OCI-LY7 (cell line): ENCODE measurements around the gene CACNA1I. TPM values are rescaled to one million over a fixed set of nuclear protein-coding genes. Genes with fewer than 3 reads are reported as not detected.

ENCODE experiments used
- BruUV-seq: library from RNA; stranded (reverse); fragments of 400-500 nt; replicated peaks from 2 replicates; lab custom pipeline; 2021; lab: Mats Ljungman, UMichigan
- CTCF ChIA-PET: fragments of 300-600 bp; sonication (Branson Sonifier 250); formaldehyde crosslinking; loops from one replicate; lab custom pipeline; 2022; ENCODE audit warnings: antibody characterized with exemption; ENCODE audit not compliant: unreplicated experiment; lab: Charles Lee
- POLR2A ChIA-PET: fragments of 300-600 bp; sonication (Branson Sonifier 250); formaldehyde crosslinking; loops from one replicate; lab custom pipeline; 2022; ENCODE audit warnings: antibody characterized with exemption; lab: Charles Lee
- DNase-seq: peaks from one replicate; pipeline ENCODE4 v3.0.0-alpha.2; 2015; ENCODE audit warnings: low spot score
- H2AFZ ChIP-seq: fragments of 200-600 bp; sonication (generic), shearing (Covaris generic); 2 replicates; pipeline ENCODE4 v1.6.1; 2014; ENCODE audit warnings: mild to moderate bottlenecking, antibody characterized with exemption, low read length, moderate library complexity
- H3K27ac ChIP-seq: fragments of 200-600 bp; sonication (generic); 2 replicates; pipeline ENCODE4 v1.5.1; 2014; ENCODE audit warnings: mixed run types, low read depth, mild to moderate bottlenecking, moderate library complexity, low read length, inconsistent platforms; ENCODE audit not compliant: poor library complexity, severe bottlenecking
- H3K36me3 ChIP-seq: fragments of 200-600 bp; sonication (generic); 2 replicates; pipeline ENCODE4 v1.6.1; 2014; ENCODE audit warnings: mild to moderate bottlenecking, antibody characterized with exemption, low read length, moderate library complexity, mixed read lengths; ENCODE audit not compliant: insufficient read depth
- H3K4me1 ChIP-seq: fragments of 200-600 bp; sonication (generic); 2 replicates; pipeline ENCODE4 v1.5.1; 2014; ENCODE audit warnings: mild to moderate bottlenecking, low read length; ENCODE audit not compliant: insufficient read depth, poor library complexity, severe bottlenecking
- H3K4me2 ChIP-seq: fragments of 200-600 bp; sonication (generic); 2 replicates; pipeline ENCODE4 v1.6.1; 2014; ENCODE audit warnings: mild to moderate bottlenecking, low read length
- H3K4me3 ChIP-seq: fragments of 200-600 bp; sonication (generic); 2 replicates; pipeline ENCODE4 v1.5.1; 2014; ENCODE audit warnings: mild to moderate bottlenecking, low read depth, low read length; ENCODE audit not compliant: poor library complexity, severe bottlenecking
- H3K79me2 ChIP-seq: fragments of 200-600 bp; sonication (generic); 2 replicates; pipeline ENCODE4 v1.6.1; 2016; ENCODE audit warnings: low read depth, mild to moderate bottlenecking, low read length, moderate library complexity, mixed read lengths; ENCODE audit not compliant: insufficient read depth
- H3K9me2 ChIP-seq: fragments of 200-600 bp; sonication (generic); 2 replicates; pipeline ENCODE4 v1.6.1; 2016; ENCODE audit warnings: mild to moderate bottlenecking, low read length, mixed read lengths; ENCODE audit not compliant: insufficient read depth
- H3K9me3 ChIP-seq: fragments of 200-600 bp; sonication (generic); 2 replicates; pipeline ENCODE4 v1.6.1; 2014; ENCODE audit warnings: mild to moderate bottlenecking, mixed run types, low read length, mixed read lengths
- H4K20me1 ChIP-seq: fragments of 200-600 bp; sonication (generic); 2 replicates; pipeline ENCODE4 v1.6.1; 2014; ENCODE audit warnings: mild to moderate bottlenecking, antibody characterized with exemption, low read length, moderate library complexity, mixed read lengths; ENCODE audit not compliant: insufficient read depth
- EZH2phosphoT487 ChIP-seq: fragments of 200-600 bp; sonication (generic); IDR thresholded peaks from 2 replicates; pipeline ENCODE4 v1.6.1; 2018; ENCODE audit warnings: low read depth, borderline replicate concordance, mild to moderate bottlenecking, mixed run types, antibody characterized with exemption, low read length, moderate library complexity, mixed read lengths
- intact Hi-C: fragments of 100-400 bp; cut with micrococcal nuclease; formaldehyde crosslinking; loops from one replicate; pipeline ENCODE4 v1.10.0; 2022; ENCODE audit not compliant: unreplicated experiment
- total RNA-seq, 2 experiments: library from RNA; depleted of rRNA in 1 of 2; stranded (reverse); fragments of >200 nt in 1 of 2; shearing (Covaris generic) in 1 of 2; gene quantifications; 2 replicates each; pipeline ENCODE4 v1.2.3, GENCODE V29; 2014 to 2022
- TF ChIP-seq, protein P1 (sequence below): fragments of 200-600 bp; sonication (generic); conservative IDR thresholded peaks from 2 replicates; pipeline ENCODE4 v1.5.1; 2014; ENCODE audit warnings: mild to moderate bottlenecking, antibody characterized with exemption, low read length, moderate library complexity, mixed read lengths

CACNA1I gene
- total RNA-seq, 2 experiments from 2014 or later = 0.03 TPM; not detected in 1

GRCh38 chr22:39717099-39717498 is 146.5 kb downstream of the CACNA1I start:
- no peak overlapping the region for H3K4me2 ChIP-seq
- no peaks in the 10 kb centered on the region for H3K36me3 ChIP-seq
- H4K20me1 ChIP-seq = no peaks in the 10 kb centered on the region
- no peaks in the 10 kb centered on the region for H3K9me3 ChIP-seq
- H2AFZ ChIP-seq = no peak overlapping the region
- no peak for TF ChIP-seq EZH2phosphoT487
- TF ChIP-seq, protein P1, sequence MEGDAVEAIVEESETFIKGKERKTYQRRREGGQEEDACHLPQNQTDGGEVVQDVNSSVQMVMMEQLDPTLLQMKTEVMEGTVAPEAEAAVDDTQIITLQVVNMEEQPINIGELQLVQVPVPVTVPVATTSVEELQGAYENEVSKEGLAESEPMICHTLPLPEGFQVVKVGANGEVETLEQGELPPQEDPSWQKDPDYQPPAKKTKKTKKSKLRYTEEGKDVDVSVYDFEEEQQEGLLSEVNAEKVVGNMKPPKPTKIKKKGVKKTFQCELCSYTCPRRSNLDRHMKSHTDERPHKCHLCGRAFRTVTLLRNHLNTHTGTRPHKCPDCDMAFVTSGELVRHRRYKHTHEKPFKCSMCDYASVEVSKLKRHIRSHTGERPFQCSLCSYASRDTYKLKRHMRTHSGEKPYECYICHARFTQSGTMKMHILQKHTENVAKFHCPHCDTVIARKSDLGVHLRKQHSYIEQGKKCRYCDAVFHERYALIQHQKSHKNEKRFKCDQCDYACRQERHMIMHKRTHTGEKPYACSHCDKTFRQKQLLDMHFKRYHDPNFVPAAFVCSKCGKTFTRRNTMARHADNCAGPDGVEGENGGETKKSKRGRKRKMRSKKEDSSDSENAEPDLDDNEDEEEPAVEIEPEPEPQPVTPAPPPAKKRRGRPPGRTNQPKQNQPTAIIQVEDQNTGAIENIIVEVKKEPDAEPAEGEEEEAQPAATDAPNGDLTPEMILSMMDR = no peak
- ChIA-PET CTCF (no interaction called here), POLR2A (no interaction called here)
- H3K4me1 ChIP-seq = no peaks in the 10 kb centered on the region
- intact Hi-C loops = no loop called here
- no peaks in the 10 kb centered on the region for H3K79me2 ChIP-seq
- no peak overlapping the region for H3K4me3 ChIP-seq
- no peaks in the 10 kb centered on the region for H3K9me2 ChIP-seq
- no TSS peak for BruUV-seq
- no peak for DNase-seq
- H3K27ac ChIP-seq = no peak overlapping the region

DNA sequence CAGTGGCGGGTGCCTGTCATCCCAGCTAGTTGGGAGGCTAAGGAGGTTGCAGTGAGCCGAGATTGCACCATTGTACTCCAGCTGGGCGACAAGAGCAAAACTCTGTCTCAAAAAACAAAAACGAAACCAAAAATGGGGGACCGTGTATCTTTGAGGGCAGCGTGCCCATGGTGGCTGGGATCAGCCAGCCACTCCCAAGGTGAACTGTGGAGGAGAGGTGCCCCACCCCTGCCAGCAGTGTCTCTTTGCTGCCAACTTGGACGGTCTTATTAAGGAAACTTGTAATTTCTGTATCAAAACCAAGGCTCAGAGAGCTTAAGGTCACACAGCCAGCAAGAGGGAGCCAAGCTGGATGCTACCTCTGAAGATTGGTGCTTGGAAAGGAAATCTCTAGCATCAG is 147.7 kb downstream of the CACNA1I start:
- H3K9me3 ChIP-seq = no peaks in the 10 kb centered on the region
- H2AFZ ChIP-seq = no peak overlapping the region
- H3K79me2 ChIP-seq = no peaks in the 10 kb centered on the region
- H3K4me1 ChIP-seq = no peaks in the 10 kb centered on the region
- no peak for DNase-seq
- H3K9me2 ChIP-seq = no peaks in the 10 kb centered on the region
- POLR2A ChIA-PET = no interaction called here
- H3K36me3 ChIP-seq = no peaks in the 10 kb centered on the region
- no peak overlapping the region for H3K4me3 ChIP-seq
- no peak overlapping the region for H3K27ac ChIP-seq
- CTCF ChIA-PET = no interaction called here
- H3K4me2 ChIP-seq = no peak overlapping the region
- no TSS peak for BruUV-seq
- intact Hi-C loops = no loop called here
- TF ChIP-seq, protein P1 = no peak
- no peak for TF ChIP-seq EZH2phosphoT487
- H4K20me1 ChIP-seq = no peaks in the 10 kb centered on the region

DNA sequence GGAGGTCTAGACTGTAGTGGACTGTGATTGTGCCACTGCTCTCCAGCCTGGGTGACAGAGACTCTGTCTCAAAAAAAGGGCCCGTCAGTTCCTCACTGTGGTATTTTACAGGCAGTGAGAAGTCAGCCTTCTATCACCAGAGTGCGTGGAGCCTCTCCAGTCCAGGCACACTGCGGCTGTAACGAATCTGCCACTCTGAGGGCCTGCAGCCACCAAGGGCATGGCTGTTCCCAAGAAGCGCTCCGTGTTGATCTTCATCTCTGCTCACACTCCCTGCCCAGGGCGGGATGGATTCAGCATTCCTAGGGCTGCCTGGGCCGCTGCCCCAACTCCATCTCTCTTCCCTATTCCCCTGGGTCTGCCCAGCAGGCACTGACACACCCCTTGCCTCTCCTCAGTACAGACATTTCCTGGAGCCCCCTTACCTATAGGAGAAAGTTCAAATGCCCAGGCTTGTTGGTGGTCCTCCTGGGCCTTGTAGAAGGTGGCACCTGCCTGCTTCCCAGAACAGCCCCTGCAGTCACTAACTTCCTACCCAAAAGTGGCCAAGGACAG is 148.4 kb downstream of the CACNA1I start:
- H4K20me1 ChIP-seq = no peaks in the 10 kb centered on the region
- no peak overlapping the region for H3K4me2 ChIP-seq
- H3K9me3 ChIP-seq = no peaks in the 10 kb centered on the region
- CTCF ChIA-PET = no interaction called here
- POLR2A ChIA-PET = no interaction called here
- intact Hi-C loops = no loop called here
- DNase-seq = no peak
- H3K4me1 ChIP-seq = no peaks in the 10 kb centered on the region
- no peak for TF ChIP-seq EZH2phosphoT487
- TF ChIP-seq, protein P1 = no peak
- no peaks in the 10 kb centered on the region for H3K36me3 ChIP-seq
- no peak overlapping the region for H3K4me3 ChIP-seq
- no peak overlapping the region for H3K27ac ChIP-seq
- no TSS peak for BruUV-seq
- H3K9me2 ChIP-seq = no peaks in the 10 kb centered on the region
- no peak overlapping the region for H2AFZ ChIP-seq
- no peaks in the 10 kb centered on the region for H3K79me2 ChIP-seq
